NCI-H2227 (cell line): Measurements from ENCODE around the gene KRT34.
"Not testable (repeated sequence)": the region's sequence is repeated elsewhere in the genome, so short reads cannot be mapped to it uniquely, and the experiment has no call there.

Experiments used
- DNase-seq: peaks from one replicate; lab custom pipeline; 2025; ENCODE audit not compliant: unreplicated experiment; lab: John Stamatoyannopoulos, UW

KRT34 gene

DNA sequence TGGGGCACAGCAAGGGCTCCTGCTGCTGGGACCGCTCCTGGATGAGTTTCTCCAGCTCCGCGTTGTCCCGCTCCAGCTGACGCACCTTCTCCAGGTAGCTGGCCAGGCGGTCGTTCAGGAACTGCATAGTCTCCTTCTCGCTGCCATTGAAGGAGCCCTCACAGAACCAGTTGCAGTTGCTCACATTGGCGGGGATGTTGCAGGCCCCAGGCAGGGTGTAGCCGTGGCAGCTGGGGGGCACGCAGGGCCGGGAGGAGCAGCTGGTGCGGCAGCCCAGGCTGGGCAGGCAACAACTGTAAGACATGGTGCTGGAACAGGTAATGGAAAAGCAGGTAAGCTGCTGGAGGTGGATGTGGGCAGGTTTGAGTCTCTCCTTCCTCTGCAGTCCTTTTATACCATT, at the start of gene KRT34:
TSS of gene KRT34 (minus strand) at position 364 of the 400 bp plus-strand sequence. CDS start at position 304, 60 bp downstream.
- not testable (repeated sequence) for DNase-seq

DNA sequence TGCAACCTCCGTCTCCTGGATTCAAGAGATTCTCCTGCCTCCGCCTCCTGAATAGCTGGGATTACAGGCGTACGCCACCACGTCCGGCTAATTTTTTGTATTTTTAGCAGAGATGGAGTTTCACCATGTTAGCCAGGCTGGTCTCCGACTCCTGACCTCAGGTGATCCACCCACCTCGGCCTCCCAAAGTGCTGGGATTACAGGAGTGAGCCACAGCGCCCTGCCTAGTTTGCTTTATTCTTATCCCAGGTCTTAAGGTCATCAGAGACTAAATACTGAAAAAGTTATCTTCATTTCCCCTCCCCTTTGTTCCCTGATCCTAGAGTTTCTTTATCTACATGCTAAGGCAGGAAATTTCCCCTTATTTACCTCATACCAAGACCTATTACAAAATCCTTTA, 48.3 kb upstream of the KRT34 start:
- DNase-seq: not testable (repeated sequence)

DNA sequence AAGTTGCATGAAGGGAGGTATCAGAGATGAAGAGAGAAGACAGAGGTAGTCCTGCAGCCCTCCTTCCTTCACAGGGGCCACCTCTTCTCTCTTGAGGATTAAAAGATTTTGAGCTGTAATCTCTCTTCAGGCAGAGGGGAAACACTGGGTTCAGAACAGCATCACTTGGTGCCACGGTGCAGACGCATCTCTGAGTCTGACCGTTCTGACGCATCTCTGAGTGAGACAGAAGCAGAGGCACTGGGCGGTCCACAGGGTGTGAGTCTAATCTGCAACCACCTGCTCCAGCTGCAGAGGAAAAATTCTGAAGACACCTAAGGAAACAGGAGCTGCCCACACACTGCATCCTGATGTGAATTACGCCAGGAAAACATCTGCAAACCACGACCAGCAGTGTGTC, 47.6 kb upstream of the KRT34 start:
- DNase-seq: no peak

DNA sequence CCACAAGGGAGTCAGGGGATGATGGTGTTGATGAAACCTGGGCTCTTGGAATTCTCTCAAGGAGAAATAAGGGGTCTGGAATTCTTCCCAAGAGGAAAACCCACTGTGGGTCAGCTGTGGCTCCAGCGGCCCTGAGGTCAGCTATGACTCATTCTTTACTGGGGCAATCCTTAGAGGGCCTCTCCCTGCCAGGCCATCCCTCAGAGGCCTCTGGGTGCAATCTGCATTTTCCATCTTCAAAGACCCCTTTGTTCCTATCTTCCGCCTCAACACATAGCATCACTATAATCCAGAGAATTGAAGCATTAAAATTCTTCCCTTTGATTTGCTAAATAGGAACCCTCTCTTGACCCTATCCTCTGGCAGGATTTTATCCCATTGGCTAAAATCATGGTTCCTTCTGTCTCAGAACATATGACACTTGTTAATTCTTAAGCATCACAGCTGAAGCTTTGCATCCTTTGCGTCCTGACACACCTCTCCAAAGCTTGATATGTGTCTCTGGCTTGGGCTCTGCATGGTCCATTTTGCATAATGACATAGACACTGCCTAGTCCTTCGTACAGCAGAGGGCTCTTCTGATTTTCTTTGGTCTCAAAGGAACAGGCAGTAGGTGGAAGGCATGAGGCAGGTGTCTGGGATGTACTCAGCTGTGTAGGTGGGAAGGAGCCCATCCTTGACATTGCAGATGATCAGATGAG, 46.6 kb upstream of the KRT34 start:
- DNase-seq: no peak

DNA sequence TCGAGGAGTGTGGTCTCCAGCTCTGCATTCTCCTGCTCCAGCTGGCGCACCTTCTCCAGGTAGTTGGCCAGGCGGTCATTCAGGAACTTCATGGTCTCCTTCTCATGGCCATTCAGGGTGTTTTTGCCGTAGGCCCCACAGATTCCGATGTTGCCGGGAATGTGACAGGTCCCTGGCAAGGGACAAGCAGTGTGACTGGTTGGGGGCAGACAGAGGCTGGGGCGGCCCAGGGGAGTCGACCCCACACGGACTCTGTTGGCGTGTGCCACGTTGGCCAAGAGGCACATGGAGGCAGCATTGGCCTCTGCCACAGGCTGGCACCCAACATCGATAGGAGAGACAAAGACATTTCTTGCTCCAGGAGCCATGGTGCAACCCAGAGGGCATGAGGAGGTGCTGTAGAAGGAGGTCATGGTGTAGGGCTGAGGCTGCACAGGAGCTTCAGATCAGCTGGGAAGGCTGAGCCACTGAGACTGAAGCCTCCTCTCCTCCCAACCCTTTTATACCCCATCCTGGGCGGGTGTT, 42.1 kb upstream of the KRT34 start, which contains the start of gene KRT37:
TSS of gene KRT37 (minus strand) at position 475 of the 525 bp plus-strand sequence. CDS start at position 413, 62 bp downstream.
- DNase-seq: no peak

DNA sequence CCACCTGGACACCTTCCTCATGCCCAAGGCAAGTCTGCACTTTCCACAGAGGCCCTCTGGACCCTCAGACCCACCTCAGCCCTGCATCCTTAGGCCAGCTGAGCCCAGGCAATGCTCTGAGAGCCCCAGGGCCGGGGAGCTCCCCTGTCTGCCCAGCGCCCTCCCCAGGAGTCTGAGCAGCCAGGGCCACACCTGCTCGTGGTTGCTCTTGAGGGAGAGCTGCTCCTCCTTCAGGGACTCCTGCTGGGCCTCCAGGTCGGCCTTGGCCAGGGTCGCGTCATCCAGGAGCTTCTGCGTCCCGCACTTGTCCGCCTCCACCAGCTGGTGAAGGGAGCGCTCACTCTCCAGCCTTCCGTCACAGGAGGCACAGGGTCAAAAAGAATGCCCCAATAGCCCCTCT, 40.5 kb upstream of the KRT34 start:
- not testable (repeated sequence) for DNase-seq

DNA sequence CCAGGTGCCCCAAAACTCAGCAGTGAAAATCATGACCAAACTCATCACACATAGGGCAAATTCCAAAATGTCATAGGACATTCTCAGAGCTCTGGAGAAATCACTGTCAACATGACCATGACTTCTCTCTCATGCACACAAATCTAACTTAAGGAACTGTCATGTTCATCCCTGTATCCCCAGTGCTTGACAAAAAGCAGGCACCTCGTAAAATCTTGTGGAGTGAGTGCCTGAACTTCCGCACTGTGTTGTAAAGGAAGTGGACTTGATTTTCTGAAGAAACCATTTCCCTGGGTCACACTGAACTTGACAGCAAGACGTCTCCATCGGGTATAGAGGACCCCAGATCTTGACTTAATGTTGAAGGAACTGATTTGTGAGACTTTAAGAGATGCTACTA, 39.5 kb upstream of the KRT34 start:
- DNase-seq: no peak

DNA sequence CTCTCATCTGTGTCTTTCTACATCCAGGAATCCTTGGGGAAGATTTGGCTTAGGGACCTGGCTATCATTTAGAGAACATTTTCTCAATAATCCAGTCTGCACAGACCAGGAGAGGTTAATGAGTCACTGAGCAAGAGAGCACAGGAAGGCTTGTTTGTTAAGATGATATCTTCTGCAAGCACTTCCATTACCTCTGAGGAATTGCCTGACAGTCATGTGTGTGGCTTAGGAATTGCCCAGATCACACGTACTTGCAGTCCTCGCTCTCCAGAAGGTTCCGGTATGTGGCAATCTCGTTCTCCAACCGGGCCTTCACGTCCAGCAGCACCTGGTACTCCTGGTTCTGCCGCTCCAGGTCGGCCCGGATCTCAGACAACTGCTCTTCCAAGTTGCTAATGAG, 39.0 kb upstream of the KRT34 start:
- no peak for DNase-seq

DNA sequence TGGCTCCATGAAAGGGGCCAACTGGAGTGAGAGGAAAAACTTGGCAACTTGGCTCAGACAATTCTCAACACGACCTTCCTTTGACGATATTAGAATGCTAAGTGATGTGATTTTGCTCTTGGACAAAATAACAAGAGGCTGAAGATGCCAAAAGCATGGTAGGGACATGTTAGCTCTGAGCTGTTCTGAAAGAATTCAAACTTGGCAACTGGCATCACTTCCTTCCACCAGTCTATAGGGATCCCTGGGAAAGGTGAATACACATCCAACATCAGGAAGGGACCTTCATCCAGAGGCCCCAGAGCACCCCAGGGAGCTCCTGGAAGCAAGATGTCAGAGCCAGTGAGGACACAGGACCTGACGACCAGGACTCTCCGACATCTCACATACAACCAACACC, 38.0 kb upstream of the KRT34 start:
- DNase-seq: no peak

DNA sequence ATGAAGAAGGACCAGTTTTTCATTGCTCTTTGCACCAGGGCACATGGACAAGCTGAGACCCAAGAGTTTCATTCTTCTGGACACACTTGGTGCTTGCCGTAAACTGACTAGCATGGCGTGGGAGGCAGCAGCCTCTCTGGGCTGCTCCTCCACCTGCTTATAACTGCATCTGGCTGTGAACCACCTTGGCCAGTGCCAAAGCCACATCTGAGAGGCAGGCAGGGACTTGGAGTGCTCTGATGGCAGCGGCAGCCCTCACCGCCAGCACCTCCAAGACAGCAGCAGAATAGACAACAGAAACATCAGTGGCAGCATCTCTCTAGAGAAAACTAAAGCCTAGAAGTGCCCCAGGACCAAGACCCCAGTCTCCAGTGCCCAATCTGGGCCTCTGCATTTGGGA, 37.6 kb upstream of the KRT34 start:
- no peak for DNase-seq

DNA sequence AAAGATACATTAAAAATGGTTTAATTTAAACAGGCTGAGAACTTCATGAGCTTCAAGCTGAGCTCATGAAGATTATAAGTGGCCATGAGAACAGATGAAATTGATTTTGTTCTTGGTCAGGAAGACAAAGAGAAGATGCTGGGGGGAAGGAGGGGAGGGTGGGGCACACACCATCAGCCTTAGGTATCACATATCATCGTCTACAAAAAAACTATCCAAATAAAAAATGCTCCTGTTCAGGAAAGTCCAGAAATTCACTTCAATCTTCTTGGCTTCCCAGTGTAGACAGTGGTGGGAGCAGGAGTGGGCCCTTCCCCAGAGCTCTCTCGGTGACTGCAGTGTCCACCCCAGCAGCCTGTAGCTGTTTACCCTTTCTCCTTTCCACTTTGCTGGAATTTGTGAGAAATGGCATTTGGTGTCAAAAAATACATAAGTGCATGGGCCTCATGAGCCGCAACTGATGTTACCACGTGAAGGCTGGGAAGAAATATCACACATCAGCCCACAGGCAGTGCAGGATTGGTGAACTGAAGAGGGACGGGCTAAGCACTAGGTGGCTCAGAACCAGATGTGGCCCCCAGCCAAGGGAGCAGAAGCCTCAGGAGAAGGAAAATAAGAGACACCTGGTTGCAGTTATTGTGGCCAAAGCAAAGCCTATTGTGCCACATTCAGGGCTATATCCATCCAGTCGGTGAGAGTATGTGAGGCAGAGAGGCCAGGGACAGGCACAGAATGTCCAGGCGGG, 36.2 kb upstream of the KRT34 start:
- no peak for DNase-seq

DNA sequence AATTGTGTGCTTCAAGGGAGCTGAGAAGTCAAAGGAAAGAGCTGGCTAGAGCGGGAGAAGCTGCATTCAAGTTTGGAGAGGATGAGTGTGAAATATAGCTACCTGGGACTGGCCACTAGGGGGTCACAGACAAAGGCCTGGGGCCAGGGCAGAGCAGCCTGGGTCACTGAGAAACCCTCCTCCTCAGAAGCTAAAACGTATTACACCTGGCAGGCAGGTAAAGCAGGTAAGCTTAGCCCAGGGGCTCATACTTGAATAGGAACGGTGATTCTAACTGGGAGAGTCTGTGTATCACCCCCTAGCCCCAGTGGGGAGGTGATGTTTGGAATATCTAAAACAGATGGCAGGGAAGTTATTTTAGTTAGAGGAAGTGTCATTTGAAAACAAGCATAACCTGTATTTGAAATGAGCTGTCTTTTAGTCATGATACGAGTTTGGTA, 35.5 kb upstream of the KRT34 start:
- no peak for DNase-seq

DNA sequence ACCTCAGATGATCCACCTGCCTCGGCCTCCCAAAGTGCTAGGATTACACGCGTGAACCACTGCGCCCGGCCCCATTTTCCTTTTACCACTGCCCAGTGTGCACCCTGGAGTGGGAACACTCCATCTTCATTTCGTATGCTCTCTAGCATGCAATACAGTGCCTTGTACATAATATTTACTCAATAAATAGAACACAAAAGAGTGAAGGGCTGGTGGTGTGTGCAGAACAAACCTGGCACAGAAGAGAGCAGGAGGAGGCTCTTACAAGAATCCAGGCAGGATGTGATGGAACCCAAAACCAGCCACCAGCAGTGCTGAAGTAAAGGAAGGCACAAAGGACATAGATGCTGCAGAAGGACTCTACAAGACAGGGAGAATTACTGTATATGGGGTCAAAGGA, 35.0 kb upstream of the KRT34 start:
- DNase-seq: no peak

DNA sequence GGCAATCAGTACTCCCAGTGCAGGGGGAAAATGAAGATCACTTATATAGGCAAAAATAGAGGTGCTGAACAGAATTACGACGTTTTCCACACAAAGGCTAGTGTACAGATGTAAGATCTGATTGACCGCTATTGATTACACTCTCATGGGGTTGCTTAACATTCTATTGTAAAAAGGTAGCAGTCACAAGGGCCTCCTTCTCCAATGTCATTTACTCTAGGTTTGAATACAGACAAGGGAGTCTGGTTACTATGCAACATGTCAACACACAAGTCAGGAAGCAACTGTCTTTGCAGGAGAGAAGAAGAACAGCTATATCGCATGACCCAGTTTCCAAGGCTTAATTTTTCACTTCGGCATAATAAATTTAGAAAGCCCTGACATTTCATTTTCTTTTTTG, 34.4 kb upstream of the KRT34 start:
- no peak for DNase-seq

DNA sequence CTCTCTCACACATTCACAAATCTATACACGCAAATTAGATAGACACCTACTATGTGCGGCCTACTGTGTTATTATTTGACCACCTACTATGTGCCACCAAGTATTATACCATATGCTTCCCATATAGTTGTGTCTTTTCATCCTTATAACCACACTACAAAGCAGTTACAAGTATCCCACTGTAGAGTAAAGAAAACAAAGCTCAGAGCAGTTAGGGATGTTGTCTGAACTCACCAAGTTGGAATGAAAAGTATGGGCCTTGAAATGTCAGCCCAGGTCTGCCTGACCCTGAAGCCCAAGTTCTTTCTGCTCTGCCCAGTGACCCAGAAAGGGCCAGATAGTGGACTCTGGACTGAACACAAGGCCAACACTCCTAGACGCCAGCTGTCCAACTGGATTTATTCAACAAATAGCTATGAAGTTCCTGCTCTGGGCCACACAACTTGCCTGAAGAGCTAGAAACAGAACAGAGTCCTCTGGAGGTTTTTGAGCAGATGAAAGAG, 33.8 kb upstream of the KRT34 start:
- DNase-seq: no peak

DNA sequence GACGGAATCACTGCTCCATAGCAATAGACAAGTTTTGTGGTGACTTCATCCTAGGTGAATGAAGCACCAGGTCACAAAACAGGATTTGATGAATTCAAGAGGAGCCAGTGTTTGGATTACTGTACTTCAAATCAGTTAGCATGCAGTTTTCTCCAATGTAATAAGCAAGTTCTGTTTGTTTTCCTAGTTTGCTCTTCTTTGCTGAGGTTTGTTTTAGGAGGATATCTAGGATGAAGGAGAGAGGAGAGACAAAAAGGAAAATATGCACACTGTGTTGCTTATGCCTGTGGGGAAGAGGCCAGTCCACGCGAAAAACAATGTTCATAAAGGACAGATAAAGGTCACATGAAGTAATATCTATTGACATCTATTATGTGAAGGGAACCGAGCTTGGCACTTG, 33.3 kb upstream of the KRT34 start:
- no peak for DNase-seq

DNA sequence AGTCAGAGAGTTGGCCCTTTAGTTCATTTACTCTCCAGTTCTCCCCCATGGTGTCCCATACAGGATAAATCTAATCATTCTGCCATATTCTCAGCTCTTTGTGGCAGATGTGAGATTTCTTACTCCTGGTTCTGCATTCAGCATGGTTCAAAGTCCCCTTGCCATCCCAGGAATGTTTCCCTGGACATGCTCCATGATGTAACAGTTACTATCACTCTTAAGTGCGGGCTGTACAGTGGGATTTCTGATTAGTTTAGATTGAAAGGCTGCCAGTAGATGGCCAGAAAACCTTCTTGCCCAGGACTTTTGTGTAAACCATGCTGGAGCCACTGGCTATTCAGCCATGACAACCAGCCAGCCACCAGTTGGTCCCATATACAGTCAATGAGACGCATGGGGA, 31.9 kb upstream of the KRT34 start:
- no peak for DNase-seq

DNA sequence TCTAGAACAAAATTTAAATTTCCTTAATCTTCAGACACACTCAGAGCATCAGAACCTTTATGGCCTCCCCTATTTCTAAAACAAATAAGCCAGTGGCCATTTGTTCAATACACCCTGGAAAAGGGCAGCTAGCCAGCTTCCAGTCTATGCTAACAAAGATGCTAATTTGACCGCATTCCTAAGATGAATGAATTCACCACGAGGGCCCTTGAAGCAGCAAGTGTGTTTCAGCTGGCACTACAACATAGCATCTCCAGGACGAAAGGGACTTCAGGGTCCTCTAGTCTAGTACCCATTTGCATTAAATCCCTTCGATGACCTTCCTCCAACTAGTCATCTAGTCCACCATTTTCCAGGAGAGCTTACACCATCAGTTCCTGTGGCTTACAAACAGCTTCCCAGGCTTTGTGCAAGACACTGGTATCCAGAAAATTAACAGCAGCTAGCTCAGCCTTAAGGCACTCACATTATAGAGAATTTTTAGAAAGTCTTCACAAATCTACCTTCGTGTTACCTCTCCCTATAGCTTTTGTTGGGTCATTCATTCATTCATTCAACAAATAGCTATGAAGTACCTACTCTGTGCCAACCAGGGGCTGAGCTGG, 31.3 kb upstream of the KRT34 start:
- DNase-seq: no peak

DNA sequence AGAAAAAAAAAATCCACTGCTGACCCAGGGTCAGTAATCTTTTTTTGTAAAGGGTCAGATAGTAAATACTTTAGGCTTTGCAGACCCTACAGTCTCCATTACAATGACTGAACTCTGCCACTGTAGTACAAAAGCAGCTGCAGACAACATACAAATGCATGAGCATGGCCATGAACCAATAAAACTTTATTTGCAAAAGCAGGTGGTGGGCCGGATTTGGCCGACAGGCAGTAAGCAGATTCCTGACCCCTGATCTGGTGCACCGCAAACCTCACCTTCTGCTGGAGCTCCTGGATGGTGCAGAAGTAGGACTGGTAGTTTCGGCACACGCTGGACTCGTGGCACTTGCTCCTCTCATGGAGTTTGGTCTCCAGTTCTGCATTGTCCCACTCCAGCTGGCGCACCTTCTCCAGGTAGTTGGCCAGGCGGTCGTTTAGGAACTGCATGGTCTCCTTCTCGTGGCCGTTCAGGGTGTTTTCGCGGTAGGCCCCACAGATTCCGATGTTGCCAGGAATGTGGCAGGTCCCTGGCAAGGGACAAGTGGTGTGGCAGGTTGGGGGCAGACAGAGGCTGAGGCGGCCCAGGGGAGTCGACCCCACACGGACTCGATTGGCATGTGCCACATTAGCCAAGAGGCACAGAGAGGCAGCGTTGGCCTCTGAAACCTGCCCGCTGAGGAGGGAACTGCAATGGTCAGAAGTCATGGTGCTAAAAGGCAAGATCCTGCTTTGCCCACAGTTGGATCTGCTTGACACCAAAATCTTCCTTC, 29.1 kb upstream of the KRT34 start:
- DNase-seq: no peak

DNA sequence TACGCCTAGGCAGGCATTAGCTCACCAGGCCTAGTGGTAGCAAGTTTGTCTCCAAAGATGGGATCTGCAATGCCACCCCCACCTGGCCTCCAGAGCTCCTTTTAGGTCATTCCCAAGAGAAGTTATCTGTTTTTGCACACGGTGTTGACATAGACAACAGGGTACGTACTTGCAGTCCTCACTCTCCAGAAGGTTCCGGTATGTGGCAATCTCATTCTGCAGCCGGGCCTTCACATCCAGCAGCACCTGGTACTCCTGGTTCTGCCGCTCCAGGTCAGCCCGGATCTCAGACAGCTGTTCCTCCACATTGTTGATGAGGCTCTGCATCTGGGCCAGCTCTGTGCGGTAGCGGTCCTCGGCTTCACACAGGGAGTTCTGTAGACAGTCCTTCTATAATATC, 25.1 kb upstream of the KRT34 start:
- no peak for DNase-seq

DNA sequence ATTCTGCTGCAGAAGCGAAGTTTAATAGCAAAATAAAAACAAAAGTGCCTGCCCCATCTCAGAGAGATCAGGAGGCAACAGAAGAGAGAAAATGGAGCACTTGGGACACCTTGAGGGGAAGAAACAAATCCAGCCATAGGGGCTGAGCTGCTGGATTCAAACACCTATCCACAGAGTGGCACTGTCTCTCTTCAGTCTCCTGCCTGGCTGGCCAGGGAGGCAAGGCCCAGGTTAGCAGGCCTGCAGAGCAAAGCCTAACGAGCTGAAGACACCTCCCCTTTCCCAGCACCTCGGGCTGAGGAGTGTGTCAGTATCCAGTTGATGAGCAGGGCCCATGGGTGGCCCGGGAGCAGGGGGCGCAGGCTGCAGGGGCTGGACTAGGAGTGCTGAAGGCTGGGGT, 24.1 kb upstream of the KRT34 start:
- no peak for DNase-seq
